IMR-90 (cell line): ENCODE measurements around the gene SPON1.

Experiments
- CEBPB ChIP-seq: IDR thresholded peaks from 2 replicates; pipeline ENCODE4 v1.6.1; 2012; ENCODE audit warnings: low read depth, low read length, improper control_type of control experiment
- CHD1 ChIP-seq: IDR thresholded peaks from 2 replicates; pipeline ENCODE4 v1.6.1; 2012; ENCODE audit warnings: low read depth, low read length, improper control_type of control experiment
- FOS ChIP-seq: fragments of 150-350 bp; IDR thresholded peaks from 2 replicates; pipeline ENCODE4 v1.6.1; 2016; ENCODE audit warnings: low read depth, low read length
- NFE2L2 ChIP-seq: fragments of 150-350 bp; IDR thresholded peaks from 2 replicates; pipeline ENCODE4 v1.6.1; 2016; ENCODE audit warnings: low read depth, mild to moderate bottlenecking, low read length
- POLR2A ChIP-seq: IDR thresholded peaks from 2 replicates; pipeline ENCODE4 v1.6.1; 2012; ENCODE audit warnings: mild to moderate bottlenecking, low read depth, low read length
- RAD21 ChIP-seq: IDR thresholded peaks from 2 replicates; pipeline ENCODE4 v1.6.1; 2012; ENCODE audit warnings: low read length, improper control_type of control experiment
- RCOR1 ChIP-seq: IDR thresholded peaks from 2 replicates; pipeline ENCODE4 v1.6.1; 2012; ENCODE audit warnings: mild to moderate bottlenecking, low read length, improper control_type of control experiment; ENCODE audit not compliant: insufficient replicate concordance
- RFX5 ChIP-seq: IDR thresholded peaks from 2 replicates; pipeline ENCODE4 v1.8.0; 2012; ENCODE audit warnings: low read depth, mild to moderate bottlenecking, low read length, moderate library complexity
- TF ChIP-seq, protein P1 (sequence below): conservative IDR thresholded peaks from 2 replicates; pipeline ENCODE4 v1.5.1; 2012; ENCODE audit warnings: mild to moderate bottlenecking, low read depth, low read length, improper control_type of control experiment
- TF ChIP-seq, protein P2 (sequence below): fragments of 150-350 bp; IDR thresholded peaks from 2 replicates; pipeline ENCODE4 v1.6.1; 2017; ENCODE audit warnings: mild to moderate bottlenecking, antibody characterized with exemption, low read length, low read depth

DNA sequence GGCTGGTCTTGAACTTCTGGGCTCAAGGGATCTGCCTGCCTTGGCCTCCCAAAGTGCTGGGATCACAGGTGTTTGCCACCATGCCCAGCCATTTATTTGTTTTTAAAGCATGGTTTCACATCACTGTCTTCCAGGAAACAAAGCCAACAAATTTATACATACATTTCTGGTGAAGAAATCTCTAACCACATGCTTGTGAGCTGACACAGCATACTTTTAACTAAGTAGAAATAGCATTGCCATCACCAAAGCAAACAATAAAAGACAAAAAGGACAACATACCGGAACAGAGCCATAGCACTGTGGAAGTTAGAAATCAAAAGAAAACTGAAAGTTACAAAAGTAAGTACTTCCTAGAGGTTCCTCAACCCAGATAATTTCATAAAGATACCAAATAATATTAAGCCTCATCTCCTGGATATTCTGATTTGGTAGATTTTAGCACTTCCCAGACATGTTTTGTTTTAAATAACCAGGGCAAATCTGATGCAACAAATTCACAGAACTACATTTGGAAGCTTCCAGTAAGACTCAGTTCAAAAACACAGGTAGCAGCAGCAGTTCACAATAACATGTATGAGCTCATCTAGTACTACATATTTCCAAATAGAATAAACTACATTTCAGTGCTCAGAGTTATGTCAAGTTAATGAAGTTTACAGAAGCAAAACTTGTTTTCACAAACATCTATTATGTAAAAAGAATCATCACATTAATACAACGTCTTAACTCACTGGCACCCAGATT, 325.8 kb downstream of the SPON1 start:
- TF ChIP-seq, protein P1, sequence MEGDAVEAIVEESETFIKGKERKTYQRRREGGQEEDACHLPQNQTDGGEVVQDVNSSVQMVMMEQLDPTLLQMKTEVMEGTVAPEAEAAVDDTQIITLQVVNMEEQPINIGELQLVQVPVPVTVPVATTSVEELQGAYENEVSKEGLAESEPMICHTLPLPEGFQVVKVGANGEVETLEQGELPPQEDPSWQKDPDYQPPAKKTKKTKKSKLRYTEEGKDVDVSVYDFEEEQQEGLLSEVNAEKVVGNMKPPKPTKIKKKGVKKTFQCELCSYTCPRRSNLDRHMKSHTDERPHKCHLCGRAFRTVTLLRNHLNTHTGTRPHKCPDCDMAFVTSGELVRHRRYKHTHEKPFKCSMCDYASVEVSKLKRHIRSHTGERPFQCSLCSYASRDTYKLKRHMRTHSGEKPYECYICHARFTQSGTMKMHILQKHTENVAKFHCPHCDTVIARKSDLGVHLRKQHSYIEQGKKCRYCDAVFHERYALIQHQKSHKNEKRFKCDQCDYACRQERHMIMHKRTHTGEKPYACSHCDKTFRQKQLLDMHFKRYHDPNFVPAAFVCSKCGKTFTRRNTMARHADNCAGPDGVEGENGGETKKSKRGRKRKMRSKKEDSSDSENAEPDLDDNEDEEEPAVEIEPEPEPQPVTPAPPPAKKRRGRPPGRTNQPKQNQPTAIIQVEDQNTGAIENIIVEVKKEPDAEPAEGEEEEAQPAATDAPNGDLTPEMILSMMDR: no peak
- TF ChIP-seq CHD1 (no peak), POLR2A (no peak), CEBPB (peak; percentile 18; the same call in 1 of the 2 replicates), RAD21 (no peak), RCOR1 (no peak), NFE2L2 (no peak), RFX5 (no peak), FOS (no peak)
- TF ChIP-seq, protein P2, sequence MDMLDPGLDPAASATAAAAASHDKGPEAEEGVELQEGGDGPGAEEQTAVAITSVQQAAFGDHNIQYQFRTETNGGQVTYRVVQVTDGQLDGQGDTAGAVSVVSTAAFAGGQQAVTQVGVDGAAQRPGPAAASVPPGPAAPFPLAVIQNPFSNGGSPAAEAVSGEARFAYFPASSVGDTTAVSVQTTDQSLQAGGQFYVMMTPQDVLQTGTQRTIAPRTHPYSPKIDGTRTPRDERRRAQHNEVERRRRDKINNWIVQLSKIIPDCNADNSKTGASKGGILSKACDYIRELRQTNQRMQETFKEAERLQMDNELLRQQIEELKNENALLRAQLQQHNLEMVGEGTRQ: no peak
